NCI-H2171 (cell line): ENCODE results near the gene FBXO27.
A peak's percentile ranks its signal among the peaks of the same experiment; 100 is the strongest.
"Not testable (repeated sequence)": the region's sequence is repeated elsewhere in the genome, so short reads cannot be mapped to it uniquely, and the experiment has no call there.

Experiments
- DNase-seq: peaks from one replicate; lab custom pipeline; 2025; lab: John Stamatoyannopoulos, UW

FBXO27 gene, protein sequence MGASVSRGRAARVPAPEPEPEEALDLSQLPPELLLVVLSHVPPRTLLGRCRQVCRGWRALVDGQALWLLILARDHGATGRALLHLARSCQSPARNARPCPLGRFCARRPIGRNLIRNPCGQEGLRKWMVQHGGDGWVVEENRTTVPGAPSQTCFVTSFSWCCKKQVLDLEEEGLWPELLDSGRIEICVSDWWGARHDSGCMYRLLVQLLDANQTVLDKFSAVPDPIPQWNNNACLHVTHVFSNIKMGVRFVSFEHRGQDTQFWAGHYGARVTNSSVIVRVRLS

DNA sequence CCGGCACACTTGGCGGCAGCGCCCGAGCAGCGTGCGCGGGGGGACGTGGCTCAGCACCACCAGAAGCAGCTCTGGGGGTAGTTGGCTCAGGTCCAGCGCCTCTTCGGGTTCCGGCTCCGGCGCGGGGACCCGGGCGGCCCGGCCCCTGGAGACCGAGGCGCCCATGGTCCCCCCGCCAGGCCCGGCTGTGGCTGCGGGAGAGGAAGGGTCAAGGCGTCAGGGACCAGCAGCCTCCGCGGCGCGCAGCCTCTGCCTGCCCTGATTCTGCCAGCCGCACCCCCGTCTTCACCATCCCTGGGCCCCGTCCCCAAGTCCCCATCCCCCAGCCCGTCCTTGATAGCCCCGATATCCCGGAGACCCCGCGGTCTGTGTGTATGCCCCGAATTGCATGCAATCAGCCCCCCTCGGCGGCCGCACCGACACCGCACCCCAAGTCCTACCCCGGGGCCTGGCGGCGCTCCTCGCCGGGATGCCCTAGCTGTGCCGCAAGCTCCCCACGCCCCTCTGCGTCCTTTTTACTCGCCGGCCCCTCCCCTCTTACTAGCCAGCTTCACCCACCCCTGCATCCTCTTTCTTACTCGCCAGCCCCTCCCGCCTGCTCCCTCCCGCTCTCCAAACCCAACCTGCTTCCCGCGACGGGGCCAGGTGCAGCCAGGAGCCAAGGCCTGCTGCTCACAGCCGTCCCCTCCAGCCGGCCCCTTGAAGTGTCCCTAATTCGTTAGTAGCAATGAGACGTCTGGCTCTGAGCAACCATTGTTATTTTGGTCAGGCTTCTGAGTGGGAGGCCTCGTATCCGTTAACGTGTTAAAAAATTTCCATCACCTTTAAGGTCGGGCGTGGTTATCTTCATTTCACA is at the start of gene FBXO27:
Gene FBXO27 (minus strand): TSS at position 487 of the 856 bp plus-strand sequence. CDS start 322 bp downstream, at position 165.
- DNase-seq, result peak; percentile 38

GRCh38 chr19:39080431-39080830 is 48.1 kb upstream of the FBXO27 start:
- DNase-seq, result no peak

DNA sequence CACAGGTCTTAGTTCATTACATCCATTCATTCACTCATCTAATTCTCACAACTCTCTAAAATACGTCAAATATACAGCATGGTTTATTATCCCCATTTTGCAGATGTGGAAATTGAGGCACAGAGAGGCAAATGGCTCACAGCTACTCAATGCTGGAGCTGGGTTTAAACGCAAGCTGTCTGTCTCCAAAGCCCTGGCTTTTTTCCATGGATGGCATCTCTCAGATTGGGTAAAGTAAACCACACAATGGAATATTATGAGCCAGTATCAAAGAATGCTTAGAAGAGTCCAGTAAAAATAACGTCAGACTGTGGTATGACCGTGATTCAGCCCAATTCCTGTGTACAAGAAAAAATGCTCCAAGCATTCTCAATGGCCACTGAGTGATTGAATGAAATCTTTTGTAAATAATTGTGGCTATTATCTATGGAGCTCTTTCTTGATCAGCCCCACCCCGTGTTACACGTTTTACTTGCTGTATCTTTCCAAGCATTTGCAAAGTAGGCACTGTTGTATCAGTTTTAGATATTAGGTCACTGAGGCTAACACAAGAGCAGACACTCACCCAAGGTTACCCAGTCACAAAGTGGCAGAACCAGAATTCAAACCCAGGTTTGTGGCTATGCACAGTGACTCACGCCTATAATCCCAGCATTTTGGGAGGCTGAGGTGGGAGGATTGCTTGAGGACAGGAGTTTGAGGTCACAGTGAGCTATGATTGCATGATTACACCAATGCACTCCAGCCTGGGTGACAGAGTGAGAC is 46.3 kb upstream of the FBXO27 start:
- no peak for DNase-seq

- DNase-seq, result no peak
Measured at GRCh38 chr19:39077323-39077722, 45.0 kb upstream of the FBXO27 start.

DNA sequence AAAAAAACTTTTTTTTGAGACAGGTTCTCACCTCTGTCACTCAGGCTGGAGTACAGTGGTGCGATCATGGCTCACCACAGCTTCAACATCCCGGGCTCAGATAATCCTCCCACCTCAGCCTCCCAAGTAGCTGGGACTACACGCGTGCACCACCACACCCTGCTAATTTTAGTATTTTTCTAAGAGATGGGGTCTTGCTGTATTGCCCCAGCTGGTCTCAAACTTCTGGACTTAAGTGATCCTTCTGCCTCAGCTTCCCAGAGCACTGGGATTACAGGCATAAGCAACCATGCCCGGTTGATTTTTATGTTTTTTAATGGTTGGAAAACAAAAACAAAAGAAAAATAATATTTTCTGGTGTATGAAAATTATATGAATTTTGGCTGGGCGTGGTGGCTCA is 42.6 kb upstream of the FBXO27 start:
- DNase-seq, result no peak

DNA sequence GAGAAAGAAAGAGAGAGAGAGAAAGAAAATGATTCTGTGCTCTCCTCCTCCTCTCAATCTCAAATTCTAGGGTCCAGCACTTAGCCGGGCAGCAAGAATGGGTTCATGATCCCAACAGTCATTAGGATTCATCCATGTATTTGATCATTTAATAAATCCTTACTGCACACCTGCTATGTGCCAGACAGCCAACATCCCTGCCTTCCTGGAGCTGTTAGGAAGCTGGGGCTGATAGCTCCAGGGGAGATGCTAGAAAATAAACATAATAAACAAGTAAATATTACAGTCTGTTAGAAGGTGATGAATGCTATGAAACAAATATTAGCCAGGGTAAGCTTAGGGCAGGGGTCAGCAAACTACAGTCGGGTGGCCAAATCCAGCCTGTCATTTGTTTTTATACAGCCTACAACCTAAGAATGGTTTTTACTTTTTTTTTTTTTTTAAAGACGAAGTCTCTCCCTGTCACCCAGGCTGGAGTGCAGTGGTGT is 41.9 kb upstream of the FBXO27 start:
- no peak for DNase-seq

- DNase-seq, result no peak
Measured at GRCh38 chr19:39070888-39071287, 38.5 kb upstream of the FBXO27 start.

DNA sequence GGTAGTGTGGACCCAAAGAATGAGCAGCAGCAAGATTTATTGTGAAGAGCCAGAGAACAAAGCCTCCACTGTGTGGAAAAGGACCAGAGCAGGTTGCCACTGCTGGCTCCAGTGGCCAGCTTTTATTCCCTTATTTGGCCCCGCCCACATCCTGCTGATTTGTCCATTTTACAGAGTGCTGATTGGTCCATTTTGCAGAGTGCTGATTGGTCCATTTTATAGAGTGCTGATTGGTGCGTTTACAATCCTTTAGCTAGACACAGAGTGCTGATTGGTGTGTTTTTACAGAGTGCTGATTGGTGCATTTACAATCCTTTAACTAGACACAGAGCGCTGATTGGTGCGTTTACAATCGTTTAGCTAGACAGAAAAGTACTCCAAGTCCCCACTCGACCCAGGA is 35.9 kb upstream of the FBXO27 start:
- DNase-seq, result not testable (repeated sequence)

- DNase-seq, result no peak
Measured at GRCh38 chr19:39067104-39067503, 34.8 kb upstream of the FBXO27 start.

- no peak for DNase-seq
Measured at GRCh38 chr19:39065928-39066327, 33.6 kb upstream of the FBXO27 start.

DNA sequence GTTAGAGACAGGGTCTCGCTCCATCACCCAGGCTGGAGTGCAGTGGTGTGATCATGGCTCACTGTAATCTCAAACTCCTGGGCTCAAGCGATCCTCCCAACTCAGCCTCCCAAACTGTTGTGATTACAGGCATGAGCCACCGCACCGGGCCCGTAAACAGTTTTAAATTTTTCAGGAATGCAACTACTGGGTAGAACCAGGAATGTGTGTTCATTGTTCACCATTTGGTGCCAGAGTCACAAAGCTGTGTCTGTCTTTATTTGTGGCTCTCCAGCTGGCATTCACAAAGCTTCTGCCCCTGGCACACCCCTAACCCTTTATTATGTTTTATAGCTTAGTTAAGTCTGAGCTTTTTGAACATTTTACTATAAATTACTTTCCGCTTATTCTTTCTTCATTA is 32.1 kb upstream of the FBXO27 start:
- no peak for DNase-seq

DNA sequence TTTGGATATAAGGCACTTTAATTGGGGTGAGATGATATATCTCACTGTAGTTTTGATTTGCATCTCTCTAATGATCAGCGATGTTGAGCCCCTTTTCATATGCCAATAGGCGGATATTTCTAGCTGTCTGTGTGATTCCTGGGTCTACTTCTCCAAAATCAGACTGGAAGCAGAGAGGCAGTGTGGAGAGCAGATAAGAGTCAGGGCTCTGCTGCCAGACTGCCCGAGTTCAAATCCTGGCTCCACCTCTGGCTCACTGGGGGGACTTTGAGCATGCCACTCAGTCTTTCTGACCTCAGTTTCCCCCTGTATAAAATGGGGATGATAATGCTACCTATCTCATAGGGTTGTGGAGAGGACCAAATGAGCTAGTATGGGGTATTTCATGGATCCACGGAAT is 27.8 kb upstream of the FBXO27 start:
- no peak for DNase-seq

- no peak for DNase-seq
Measured at GRCh38 chr19:39059302-39059701, 27.0 kb upstream of the FBXO27 start.

DNA sequence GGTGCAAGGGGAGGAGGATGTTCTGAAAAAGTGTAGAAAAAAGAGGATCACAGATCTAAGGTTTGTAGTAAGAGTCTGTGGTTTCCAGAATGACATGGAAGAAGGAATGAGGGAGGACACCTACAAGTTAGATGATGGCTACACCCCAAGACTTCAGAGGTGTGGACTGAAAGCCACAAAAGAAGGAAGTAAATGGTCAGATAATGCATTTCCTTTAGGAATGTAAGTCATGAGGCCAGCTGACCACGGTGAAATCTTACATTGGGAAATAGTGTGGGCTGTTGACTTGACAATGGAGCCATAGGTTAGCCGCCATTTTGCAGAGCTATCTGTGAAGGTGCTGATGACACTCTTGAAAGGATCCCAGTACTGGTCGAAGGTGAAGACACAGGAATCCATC is 25.3 kb upstream of the FBXO27 start:
- no peak for DNase-seq

DNA sequence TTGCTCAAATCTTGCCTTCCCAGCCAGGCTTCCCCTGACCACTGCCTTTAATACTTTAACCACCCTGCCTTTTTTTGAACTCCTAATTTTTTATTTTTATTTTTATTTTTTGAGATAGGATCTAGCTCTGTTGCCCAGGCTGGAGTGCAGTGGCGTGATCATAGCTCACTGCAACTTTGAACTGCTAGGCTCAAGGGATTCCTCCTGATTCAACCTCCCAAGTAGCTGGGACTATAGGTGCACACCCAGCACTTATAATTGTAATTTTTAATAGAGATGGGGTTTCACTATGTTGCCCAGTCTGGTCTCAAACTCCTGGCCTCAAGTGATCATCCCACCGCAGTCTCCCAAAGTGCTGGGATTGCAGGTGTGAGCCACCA is 21.7 kb upstream of the FBXO27 start:
- DNase-seq, result no peak

DNA sequence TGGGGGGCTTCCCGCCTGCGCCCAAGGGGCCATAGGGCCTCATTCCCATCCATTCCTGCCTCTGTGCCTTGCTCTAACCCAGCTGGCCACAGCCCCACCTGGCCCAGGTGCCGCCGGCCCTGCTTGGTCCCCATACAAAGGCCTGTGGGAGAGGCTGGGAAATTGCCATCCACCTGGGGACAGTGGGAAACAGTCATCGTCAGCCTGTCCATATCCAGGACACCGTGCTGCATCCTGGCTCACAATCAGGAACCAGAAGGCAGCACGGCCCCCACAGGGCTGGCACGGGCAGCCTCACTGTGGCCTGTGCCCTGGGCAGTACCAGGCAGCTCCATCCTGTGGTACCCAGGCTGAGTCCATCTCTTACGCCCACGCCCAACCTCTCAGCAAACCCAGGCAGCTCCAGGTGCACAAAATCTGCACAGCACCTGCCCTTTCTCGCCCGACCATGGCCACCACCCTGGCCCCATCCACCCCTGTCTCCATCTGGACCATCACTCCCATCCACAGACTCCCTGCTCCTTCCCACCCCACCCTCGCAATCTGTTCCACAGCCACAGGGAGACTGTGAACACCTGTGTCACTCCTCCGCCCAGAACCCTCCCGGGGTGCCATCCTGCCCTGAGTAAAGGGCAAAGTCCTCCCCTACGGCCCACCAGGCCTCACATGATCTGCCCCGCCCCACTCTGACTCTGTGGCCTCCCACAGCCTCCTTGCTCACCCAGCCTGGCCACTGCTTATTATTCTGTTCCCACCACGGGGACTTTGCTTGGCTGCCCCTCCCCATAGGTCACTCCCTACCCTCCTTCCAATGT is 21.1 kb upstream of the FBXO27 start:
- DNase-seq, result no peak

GRCh38 chr19:39052846-39053245 is 20.5 kb upstream of the FBXO27 start:
- DNase-seq, result no peak

DNA sequence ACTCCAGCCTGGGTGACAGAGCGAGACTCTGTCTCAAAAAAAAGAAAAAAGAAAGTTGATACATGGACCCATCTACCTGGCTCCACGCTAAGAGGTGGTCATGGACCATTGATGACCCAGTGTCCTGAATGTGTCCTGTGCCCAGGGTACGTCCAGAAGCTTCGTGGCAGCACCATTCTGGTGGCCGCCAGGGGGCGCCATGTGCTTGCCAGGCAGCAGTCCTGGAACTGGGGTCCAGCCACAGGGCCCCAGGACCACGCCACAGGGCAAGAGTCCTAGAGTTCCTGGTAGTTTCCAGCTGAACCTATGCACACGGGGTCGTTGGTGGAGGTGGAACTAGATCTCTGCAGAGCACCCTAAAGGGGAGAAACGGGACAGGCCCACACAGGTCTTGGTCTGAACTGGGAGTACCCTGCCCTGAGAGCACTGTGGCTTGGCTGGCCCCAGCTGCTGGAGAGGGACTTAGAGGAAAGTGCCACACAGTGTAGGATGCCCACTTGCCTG is 19.9 kb upstream of the FBXO27 start:
- no peak for DNase-seq

GRCh38 chr19:39047073-39047472 is 14.7 kb upstream of the FBXO27 start:
- no peak for DNase-seq

- DNase-seq, result no peak
Measured at GRCh38 chr19:39046037-39046821, 13.9 kb upstream of the FBXO27 start.

- DNase-seq, result no peak
Measured at GRCh38 chr19:39045506-39045905, 13.2 kb upstream of the FBXO27 start.
